Skin of body (tissue), 2 donors: ENCODE measurements around the gene HACD2. TPM values are rescaled to one million over a fixed set of nuclear protein-coding genes. Genes with fewer than 3 reads are reported as not detected.
A peak's percentile ranks its signal among the peaks of the same experiment; 100 is the strongest.

Experiments
- DNase-seq: peaks from one replicate; lab custom pipeline; 2025; lab: John Stamatoyannopoulos, UW
- total RNA-seq: library from RNA; depleted of rRNA; stranded (reverse); fragments of >200 nt; gene quantifications from one replicate; pipeline ENCODE4 v1.2.3, GENCODE V29; 2014

The HACD2 gene
- total RNA-seq, result 37.1 TPM

- peak; percentile 98 for DNase-seq
Observed at GRCh38 chr3:123584988-123585937, at the start of gene HACD2. TSS of gene HACD2 (minus strand) at chr3:123585053. CDS start at chr3:123585027, 26 bp downstream.

GRCh38 chr3:123634149-123635051 is 49.5 kb upstream of the HACD2 start:
- DNase-seq, result no peak

- no peak for DNase-seq
Observed at GRCh38 chr3:123633530-123633929, 48.7 kb upstream of the HACD2 start.

- peak; percentile 35 for DNase-seq
Observed at GRCh38 chr3:123632161-123632655, 47.4 kb upstream of the HACD2 start.

- no peak for DNase-seq
Observed at GRCh38 chr3:123629747-123630047, 44.8 kb upstream of the HACD2 start.

- no peak for DNase-seq
Observed at GRCh38 chr3:123628996-123629746, 44.3 kb upstream of the HACD2 start.

GRCh38 chr3:123627673-123628670 is 43.1 kb upstream of the HACD2 start:
- DNase-seq, result no peak

- no peak for DNase-seq
Observed at GRCh38 chr3:123626881-123627280, 42.0 kb upstream of the HACD2 start.

- no peak for DNase-seq
Observed at GRCh38 chr3:123624302-123624701, 39.4 kb upstream of the HACD2 start.

GRCh38 chr3:123623346-123623880 is 38.6 kb upstream of the HACD2 start:
- DNase-seq, result no peak

- no peak for DNase-seq
Observed at GRCh38 chr3:123622766-123623165, 37.9 kb upstream of the HACD2 start.

- DNase-seq, result no peak
Observed at GRCh38 chr3:123621850-123622189, 37.0 kb upstream of the HACD2 start.

GRCh38 chr3:123621186-123621849 is 36.5 kb upstream of the HACD2 start:
- DNase-seq, result no peak

GRCh38 chr3:123620343-123620742 is 35.5 kb upstream of the HACD2 start:
- DNase-seq, result peak; percentile 14

- DNase-seq, result peak; percentile 77
Observed at GRCh38 chr3:123618768-123619484, 34.1 kb upstream of the HACD2 start.

GRCh38 chr3:123618076-123618708 is 33.3 kb upstream of the HACD2 start:
- DNase-seq, result no peak

- no peak for DNase-seq
Observed at GRCh38 chr3:123616593-123616992, 31.7 kb upstream of the HACD2 start.

GRCh38 chr3:123613543-123613942 is 28.7 kb upstream of the HACD2 start:
- DNase-seq, result no peak
